HCT116 (cell line): ENCODE results near the gene TNFAIP8L3. TPM values are rescaled to one million over a fixed set of nuclear protein-coding genes. Genes with fewer than 3 reads are reported as not detected.

Source experiments
- ATAC-seq: fragments of 200-7000 bp; cut with Tn5 transposase; 2 replicates; pipeline ENCODE4 v1.9.1; 2020; ENCODE audit warnings: mild to moderate bottlenecking, moderate library complexity
- BruUV-seq: library from RNA; stranded (reverse); fragments of 400-500 nt; replicated peaks from 2 replicates; lab custom pipeline; 2021; lab: Mats Ljungman, UMichigan
- CTCF ChIA-PET: fragments of 300-600 bp; sonication (Branson Sonifier 250); formaldehyde crosslinking; loops from one replicate; lab custom pipeline; 2021; ENCODE audit warnings: antibody characterized with exemption; lab: Charles Lee
- POLR2A ChIA-PET: fragments of 300-600, 350-600 bp; sonication (Branson Sonifier 250); formaldehyde crosslinking; loops from one replicate; lab custom pipeline; 2021; ENCODE audit warnings: antibody characterized with exemption; lab: Charles Lee
- RAD21 ChIA-PET, 2 experiments: fragments of 300-600 bp; sonication (Branson Sonifier 250); formaldehyde crosslinking; loops; one replicate each; lab custom pipeline; 2023; ENCODE audit warnings: low total read pairs in 2 of 2; ENCODE audit not compliant: uncharacterized antibody in 2 of 2, unreplicated experiment in 2 of 2, low non-redundant PET in 1 of 2; lab: Charles Lee
- DNase-seq: peaks from one replicate; pipeline ENCODE4 v3.0.0-alpha.2; 2010; ENCODE audit warnings: low read depth, low spot score
- H2AFZ ChIP-seq: fragments of 200-600 bp; shearing (Covaris generic), sonication (generic); 2 replicates; pipeline ENCODE4 v1.6.1; 2017; ENCODE audit warnings: low read depth, mixed run types, mixed read lengths, antibody characterized with exemption, low read length; ENCODE audit not compliant: poor library complexity, severe bottlenecking
- H3K27ac ChIP-seq: 2 replicates; pipeline ENCODE4 v1.5.1; 2012; ENCODE audit warnings: low read depth, low read length
- H3K27me3 ChIP-seq: fragments of 200-600 bp; sonication (generic); 2 replicates; pipeline ENCODE4 v1.6.1; 2016; ENCODE audit warnings: mixed run types, low read length, mixed read lengths; ENCODE audit not compliant: insufficient read depth
- H3K36me3 ChIP-seq, 2 experiments: fragments of 200-500 bp in 1 of 2; fragments of 200-600 bp in 1 of 2; sonication (Bioruptor generic) in 1 of 2; sonication (generic) in 1 of 2; 2 replicates each; pipeline versions ENCODE4 v1.5.1 to v1.6.1; 2014 to 2016; ENCODE audit warnings: low read length in 2 of 2, inconsistent platforms in 1 of 2, mixed read lengths in 1 of 2, mixed run types in 1 of 2; ENCODE audit not compliant: insufficient read depth in 2 of 2, control insufficient read depth in 1 of 2
- H3K4me1 ChIP-seq, 2 experiments: fragments of 200-600 bp in 1 of 2; sonication (generic) in 1 of 2; 2 replicates each; pipeline versions ENCODE4 v1.5.1 to v1.6.1; 2012 to 2017; ENCODE audit warnings: low read length in 2 of 2, inconsistent platforms in 1 of 2, mild to moderate bottlenecking in 1 of 2, mixed read lengths in 1 of 2, mixed run types in 1 of 2, moderate library complexity in 1 of 2; ENCODE audit not compliant: insufficient read depth in 2 of 2, control insufficient read depth in 1 of 2
- H3K4me2 ChIP-seq: fragments of 200-600 bp; sonication (generic); 2 replicates; pipeline ENCODE4 v1.6.1; 2017; ENCODE audit warnings: mixed run types, low read length, mixed read lengths
- H3K4me3 ChIP-seq, 2 experiments: fragments of 200-600 bp in 1 of 2; sonication (generic) in 1 of 2; replicated peaks in 1 of 2; 2 replicates each; pipeline ENCODE4 v1.5.1; 2011 to 2016; ENCODE audit warnings: low read length in 2 of 2, control low read depth in 1 of 2, low read depth in 1 of 2, mild to moderate bottlenecking in 1 of 2, mixed read lengths in 1 of 2, mixed run types in 1 of 2
- H3K79me2 ChIP-seq: fragments of 200-600 bp; sonication (generic); 2 replicates; pipeline ENCODE4 v1.6.1; 2017; ENCODE audit warnings: mild to moderate bottlenecking, mixed run types, low read length, moderate library complexity, mixed read lengths; ENCODE audit not compliant: insufficient read depth
- H3K9ac ChIP-seq: fragments of 200-600 bp; sonication (generic); 2 replicates; pipeline ENCODE4 v1.6.1; 2016; ENCODE audit warnings: low read length, mixed read lengths
- H3K9me2 ChIP-seq: fragments of 200-600 bp; sonication (generic), shearing (Covaris generic); 2 replicates; pipeline ENCODE4 v1.6.1; 2017; ENCODE audit warnings: mixed run types, mild to moderate bottlenecking, moderate library complexity; ENCODE audit not compliant: insufficient read depth
- H3K9me3 ChIP-seq, 2 experiments: fragments of 200-500 bp in 1 of 2; fragments of 200-600 bp in 1 of 2; sonication (Bioruptor generic) in 1 of 2; sonication (generic) in 1 of 2; 2 replicates each; pipeline ENCODE4 v1.6.1; 2014 to 2017; ENCODE audit warnings: low read length in 2 of 2, mixed read lengths in 2 of 2, inconsistent platforms in 1 of 2, low read depth in 1 of 2, mild to moderate bottlenecking in 1 of 2, mixed run types in 1 of 2, moderate library complexity in 1 of 2; ENCODE audit not compliant: control insufficient read depth in 1 of 2, insufficient read depth in 1 of 2
- H4K20me1 ChIP-seq: fragments of 200-600 bp; sonication (generic), shearing (Covaris generic); 2 replicates; pipeline ENCODE4 v1.6.1; 2017; ENCODE audit warnings: mixed run types, mild to moderate bottlenecking, moderate library complexity; ENCODE audit not compliant: insufficient read depth
- ATF3 ChIP-seq: IDR thresholded peaks from 2 replicates; pipeline ENCODE4 v1.6.1; 2012
- CEBPB ChIP-seq: IDR thresholded peaks from 2 replicates; pipeline ENCODE4 v1.6.1; 2012; ENCODE audit warnings: low read depth
- EGR1 ChIP-seq: IDR thresholded peaks from 2 replicates; pipeline ENCODE4 v1.6.1; 2012; ENCODE audit warnings: low read depth
- ELF1 ChIP-seq: IDR thresholded peaks from 2 replicates; pipeline ENCODE4 v1.6.1; 2012; ENCODE audit warnings: low read depth, borderline replicate concordance
- EZH2 ChIP-seq: fragments of 200-600 bp; sonication (generic); IDR thresholded peaks from 2 replicates; pipeline ENCODE4 v1.6.1; 2017; ENCODE audit warnings: antibody characterized with exemption, mixed run types
- EZH2phosphoT487 ChIP-seq: fragments of 200-600 bp; IDR thresholded peaks from 2 replicates; pipeline ENCODE4 v1.6.1; 2018; ENCODE audit warnings: antibody characterized with exemption, borderline replicate concordance
- FOSL1 ChIP-seq: IDR thresholded peaks from 2 replicates; pipeline ENCODE4 v1.6.1; 2012; ENCODE audit warnings: low read depth
- JUND ChIP-seq: IDR thresholded peaks from 2 replicates; pipeline ENCODE4 v1.6.1; 2012
- MAX ChIP-seq: IDR thresholded peaks from 2 replicates; pipeline ENCODE4 v1.6.1; 2012
- POLR2A ChIP-seq: IDR thresholded peaks from 2 replicates; pipeline ENCODE4 v1.7.0; 2011; ENCODE audit warnings: borderline replicate concordance; ENCODE audit not compliant: insufficient read depth, insufficient read length; ENCODE audit errors: extremely low read depth
- POLR2AphosphoS5 ChIP-seq: IDR thresholded peaks from 2 replicates; pipeline ENCODE4 v1.6.1; 2011; ENCODE audit warnings: mild to moderate bottlenecking, low read depth, low read length, moderate library complexity
- RAD21 ChIP-seq: IDR thresholded peaks from 2 replicates; pipeline ENCODE4 v1.6.1; 2012; ENCODE audit warnings: low read depth, mild to moderate bottlenecking
- SIN3A ChIP-seq: IDR thresholded peaks from 2 replicates; pipeline ENCODE4 v1.6.1; 2012; ENCODE audit warnings: low read depth
- SRF ChIP-seq: IDR thresholded peaks from 2 replicates; pipeline ENCODE4 v1.6.1; 2012; ENCODE audit warnings: low read depth
- TCF7L2 ChIP-seq: IDR thresholded peaks from 2 replicates; pipeline ENCODE4 v1.7.0; 2011; ENCODE audit warnings: borderline replicate concordance, inconsistent platforms; ENCODE audit not compliant: insufficient read depth, insufficient read length; ENCODE audit errors: extremely low read depth
- YY1 ChIP-seq: IDR thresholded peaks from 2 replicates; pipeline ENCODE4 v1.6.1; 2011; ENCODE audit warnings: low read length, low read depth, moderate library complexity, mild to moderate bottlenecking; ENCODE audit not compliant: insufficient replicate concordance; ENCODE audit errors: extremely low read depth
- ZBTB33 ChIP-seq: IDR thresholded peaks from 2 replicates; pipeline ENCODE4 v1.6.1; 2011; ENCODE audit warnings: mild to moderate bottlenecking, low read length, moderate library complexity; ENCODE audit not compliant: insufficient replicate concordance; ENCODE audit errors: extremely low read depth
- ZFX ChIP-seq: fragments of 450-650 bp; IDR thresholded peaks from 2 replicates; pipeline ENCODE4 v1.6.1; 2017
- intact Hi-C: fragments of 100-400 bp; cut with micrococcal nuclease; formaldehyde crosslinking; loops from 2 replicates; pipeline ENCODE4 v1.10.0; 2022
- total RNA-seq: library from RNA; stranded (reverse); gene quantifications from one replicate; pipeline ENCODE4 v1.2.1, GENCODE V29; 2021; ENCODE audit not compliant: unreplicated experiment

TNFAIP8L3 gene
- total RNA-seq, 1 experiment from 2014 or later, result 0.47 TPM

GRCh38 chr15:51129535-51130188, 35.0 kb upstream of the TNFAIP8L3 start:
- no peak for TF ChIP-seq EZH2
- no peak for TF ChIP-seq YY1
- TF ChIP-seq SRF, result no peak
- no peak for TF ChIP-seq ZBTB33
- no peak for TF ChIP-seq JUND
- TF ChIP-seq TCF7L2, result no peak
- TF ChIP-seq EZH2phosphoT487, result no peak
- TF ChIP-seq POLR2A, result no peak
- no peak for TF ChIP-seq CEBPB
- no peak for TF ChIP-seq EGR1
- TF ChIP-seq ATF3, result no peak
- TF ChIP-seq SIN3A, result no peak
- TF ChIP-seq RAD21, result no peak
- no peak for TF ChIP-seq MAX
- no peak for TF ChIP-seq ELF1
- no peak for TF ChIP-seq POLR2AphosphoS5
- TF ChIP-seq FOSL1, result no peak
- TF ChIP-seq ZFX, result no peak
- Histone ChIP-seq H3K4me3 (no peak overlapping the region), H3K79me2 (no peaks in the 10 kb centered on the region), H3K27ac (no peak overlapping the region), H3K27me3 (no peaks in the 10 kb centered on the region), H3K4me2 (no peak overlapping the region), H4K20me1 (peaks cover 3% of the 10 kb centered on the region; the same call in 1 of the 2 replicates), H3K9me3 (no peaks in the 10 kb centered on the region), H3K36me3 (no peaks in the 10 kb centered on the region), H3K9ac (no peak overlapping the region), H3K4me1 (peaks cover 0 to 11% of the 10 kb centered on the region in 2 experiments; a peak in 2 of 4 replicates), H2AFZ (no peak overlapping the region), H3K9me2 (no peaks in the 10 kb centered on the region)
- POLR2A ChIA-PET, result no interaction called here
- CTCF ChIA-PET, result no interaction called here
- no peak for ATAC-seq
- intact Hi-C loops, result no loop called here
- no TSS peak for BruUV-seq
- no peak for DNase-seq
- RAD21 ChIA-PET, result no interaction called here
